GM21717 (cell line): ENCODE data around the gene APOBEC3H.

Experiments used
- ATAC-seq: cut with Tn5 transposase; IDR thresholded peaks from one replicate; pipeline ENCODE4 v1.9.1; 2021; ENCODE audit warnings: mild to moderate bottlenecking, moderate library complexity; ENCODE audit not compliant: unreplicated experiment

APOBEC3H gene

GRCh38 chr22:39108487-39108886 lies 11.4 kb downstream of the APOBEC3H start:
- no peak for ATAC-seq

GRCh38 chr22:39109361-39109760 lies 12.3 kb downstream of the APOBEC3H start:
- ATAC-seq = no peak

- ATAC-seq = no peak
Observed at GRCh38 chr22:39110631-39111561, 13.9 kb downstream of the APOBEC3H start.

- ATAC-seq = no peak
Observed at GRCh38 chr22:39114112-39114511, 17.1 kb downstream of the APOBEC3H start.

- ATAC-seq = no peak
Observed at GRCh38 chr22:39115570-39115969, 18.5 kb downstream of the APOBEC3H start.

GRCh38 chr22:39115977-39116621 lies 19.1 kb downstream of the APOBEC3H start:
- ATAC-seq = no peak

GRCh38 chr22:39117585-39118191 lies 20.6 kb downstream of the APOBEC3H start:
- no peak for ATAC-seq

GRCh38 chr22:39120983-39121382 lies 23.9 kb downstream of the APOBEC3H start:
- ATAC-seq = no peak

- no peak for ATAC-seq
Observed at GRCh38 chr22:39122772-39123470, 25.9 kb downstream of the APOBEC3H start.

GRCh38 chr22:39123751-39124581 lies 26.9 kb downstream of the APOBEC3H start:
- no peak for ATAC-seq

GRCh38 chr22:39125622-39126021 lies 28.6 kb downstream of the APOBEC3H start:
- ATAC-seq = no peak

GRCh38 chr22:39128508-39128907 lies 31.5 kb downstream of the APOBEC3H start:
- ATAC-seq = no peak

- ATAC-seq = no peak
Observed at GRCh38 chr22:39129081-39129480, 32.0 kb downstream of the APOBEC3H start.

- no peak for ATAC-seq
Observed at GRCh38 chr22:39129746-39130145, 32.7 kb downstream of the APOBEC3H start.

GRCh38 chr22:39130152-39130704 lies 33.2 kb downstream of the APOBEC3H start:
- ATAC-seq = no peak

GRCh38 chr22:39130892-39131855 lies 34.1 kb downstream of the APOBEC3H start:
- ATAC-seq = no peak

- ATAC-seq = no peak
Observed at GRCh38 chr22:39132281-39132680, 35.2 kb downstream of the APOBEC3H start.

- ATAC-seq = no peak
Observed at GRCh38 chr22:39132871-39133524, 36.0 kb downstream of the APOBEC3H start.
